HG03558 (cell line): Measurements from ENCODE around the gene CEP170.
"Not testable (repeated sequence)": the region's sequence is repeated elsewhere in the genome, so short reads cannot be mapped to it uniquely, and the experiment has no call there.

ENCODE experiments used
- ATAC-seq: cut with Tn5 transposase; IDR thresholded peaks from one replicate; pipeline ENCODE4 v1.9.1; 2021; ENCODE audit warnings: moderate number of reproducible peaks; ENCODE audit not compliant: unreplicated experiment; ENCODE audit errors: extremely low read depth

Gene CEP170

GRCh38 chr1:243236604-243237252 lies 18.4 kb downstream of the CEP170 start:
- peak; percentile 61 for ATAC-seq

DNA sequence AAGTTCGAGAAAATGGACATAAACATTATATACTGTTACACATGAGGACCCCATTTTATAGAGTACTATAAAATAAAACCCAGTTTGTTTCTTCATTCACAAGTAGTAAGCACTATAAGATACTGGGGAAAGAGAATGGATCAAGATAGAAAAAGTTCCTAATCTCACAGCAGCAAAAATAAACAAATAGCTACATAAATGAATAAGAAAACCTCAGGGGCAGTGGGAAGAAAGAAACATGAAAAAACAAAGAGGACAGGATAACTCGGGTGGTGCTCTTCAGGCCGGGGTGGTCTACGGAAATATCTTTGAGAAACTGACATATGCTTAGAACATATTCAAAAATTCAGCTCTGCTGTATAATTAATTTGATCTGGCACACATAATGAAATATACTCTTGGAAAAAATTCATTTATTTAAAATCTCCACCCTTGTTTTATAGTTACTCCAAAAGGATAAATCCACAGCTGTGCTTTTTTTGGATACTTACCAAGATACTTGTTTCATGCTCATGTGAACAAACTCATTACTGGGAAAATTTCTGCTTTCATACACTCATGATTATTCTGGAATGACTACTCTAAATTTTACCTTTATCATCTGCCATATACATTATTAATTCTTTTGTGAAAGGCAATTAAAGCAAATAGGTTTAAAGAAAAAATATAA lies 20.0 kb downstream of the CEP170 start:
- ATAC-seq: no peak

- ATAC-seq: no peak
Observed at GRCh38 chr1:243233908-243234307, 21.2 kb downstream of the CEP170 start.

- ATAC-seq: no peak
Observed at GRCh38 chr1:243230914-243231313, 24.2 kb downstream of the CEP170 start.

DNA sequence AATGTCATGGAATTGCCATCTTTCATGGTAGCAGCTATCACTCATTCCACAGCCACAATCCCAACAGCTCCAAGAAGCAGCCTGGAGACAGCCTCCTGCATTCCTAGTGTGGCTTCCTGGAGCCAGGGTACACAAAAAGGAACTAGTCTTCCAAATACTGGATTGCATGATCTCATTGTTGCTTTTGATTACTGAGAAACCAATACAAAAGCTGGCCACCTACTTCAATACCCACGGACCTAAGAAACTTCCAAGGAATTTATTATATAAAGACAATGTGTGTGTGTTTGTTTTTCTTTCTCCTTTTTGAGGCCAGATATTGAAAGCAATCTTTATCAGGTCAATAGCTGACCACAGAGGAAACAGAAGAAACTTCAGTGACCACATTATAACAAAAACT lies 25.6 kb downstream of the CEP170 start:
- no peak for ATAC-seq

GRCh38 chr1:243227622-243228021 lies 27.5 kb downstream of the CEP170 start:
- no peak for ATAC-seq

GRCh38 chr1:243218059-243218458 lies 37.0 kb downstream of the CEP170 start:
- no peak for ATAC-seq

GRCh38 chr1:243217349-243217748 lies 37.7 kb downstream of the CEP170 start:
- ATAC-seq: no peak

GRCh38 chr1:243216741-243217140 lies 38.3 kb downstream of the CEP170 start:
- no peak for ATAC-seq

DNA sequence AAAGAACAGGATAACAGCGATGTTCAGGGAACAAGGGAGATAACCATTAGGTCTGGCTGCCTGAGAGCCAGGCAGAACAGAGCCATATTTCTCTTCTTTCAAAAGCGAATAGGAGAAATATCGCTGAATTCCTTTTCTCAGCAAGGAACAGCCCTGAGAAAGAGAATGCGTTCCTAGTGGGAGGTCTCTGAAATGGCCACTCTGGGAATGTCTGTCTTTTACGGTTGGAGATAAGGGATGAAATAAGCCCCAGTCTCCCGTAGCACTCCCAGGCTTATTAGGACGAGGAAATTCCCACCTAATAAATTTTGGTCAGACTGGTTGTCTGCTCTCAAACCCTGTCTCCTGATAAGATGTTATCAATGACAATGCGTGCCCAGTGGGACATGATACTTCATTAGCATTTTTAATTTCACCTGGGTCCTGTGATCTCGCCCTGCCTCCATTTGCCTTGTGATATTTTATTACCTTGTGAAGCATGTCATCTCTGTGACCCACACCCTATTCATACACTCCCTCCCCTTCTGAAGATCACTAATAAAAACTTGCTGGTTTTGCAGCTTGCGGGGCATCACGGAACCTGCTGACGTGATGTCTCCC lies 39.7 kb downstream of the CEP170 start:
- ATAC-seq: not testable (repeated sequence)

DNA sequence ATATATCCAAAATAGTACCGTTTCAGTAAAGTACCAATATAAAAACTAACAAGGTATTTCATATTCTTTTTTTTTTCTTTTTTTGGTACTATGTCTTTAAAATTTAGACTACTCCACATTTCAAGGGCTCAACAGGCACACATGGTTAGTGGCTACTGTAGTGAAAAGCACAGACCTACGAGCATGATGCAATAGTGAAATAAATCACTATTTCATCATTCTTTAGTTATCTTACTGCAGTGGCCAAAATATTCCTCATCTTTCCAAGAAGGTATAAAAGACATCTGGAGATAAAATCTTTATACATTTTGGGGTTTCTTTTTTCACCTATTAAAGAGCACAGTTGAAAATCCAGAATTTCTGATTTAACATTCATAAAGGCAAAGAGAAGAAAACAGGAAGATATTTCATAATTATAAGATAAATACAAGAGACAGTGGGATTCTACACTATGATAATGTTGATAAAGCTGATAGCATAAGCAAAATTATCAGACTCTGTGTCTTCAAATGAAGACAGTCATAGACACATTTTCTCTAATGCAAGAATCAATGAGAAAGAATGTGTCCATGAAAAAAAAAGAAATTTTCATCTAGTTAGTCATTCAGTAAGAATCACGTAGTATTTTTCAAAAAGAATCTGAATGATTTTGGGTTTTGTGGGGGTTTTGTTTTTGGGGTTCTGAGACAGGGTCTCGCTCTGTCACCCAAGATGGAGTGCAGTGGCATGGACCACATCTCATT lies 41.9 kb downstream of the CEP170 start:
- ATAC-seq: no peak

DNA sequence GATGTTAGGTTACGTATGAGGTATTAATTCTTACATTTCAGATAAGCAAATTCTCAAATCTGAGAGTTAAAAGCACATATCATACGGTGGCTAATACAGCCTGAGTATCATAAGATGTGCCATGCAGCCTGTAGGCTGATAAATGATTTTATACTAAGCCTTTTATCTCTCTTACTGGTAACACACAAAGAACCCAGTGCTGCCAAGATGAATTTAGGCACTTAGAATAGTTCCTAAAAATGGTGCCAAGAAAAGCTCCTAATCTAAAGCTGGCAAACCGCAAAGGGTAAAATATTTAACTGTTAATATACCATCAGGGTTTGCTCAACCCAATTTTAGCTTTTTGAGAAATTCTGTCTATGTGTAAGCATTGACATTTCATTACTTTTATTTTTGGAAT lies 43.1 kb downstream of the CEP170 start:
- ATAC-seq: not testable (repeated sequence)

- ATAC-seq: not testable (repeated sequence)
Observed at GRCh38 chr1:243205026-243205501, 50.0 kb downstream of the CEP170 start.

DNA sequence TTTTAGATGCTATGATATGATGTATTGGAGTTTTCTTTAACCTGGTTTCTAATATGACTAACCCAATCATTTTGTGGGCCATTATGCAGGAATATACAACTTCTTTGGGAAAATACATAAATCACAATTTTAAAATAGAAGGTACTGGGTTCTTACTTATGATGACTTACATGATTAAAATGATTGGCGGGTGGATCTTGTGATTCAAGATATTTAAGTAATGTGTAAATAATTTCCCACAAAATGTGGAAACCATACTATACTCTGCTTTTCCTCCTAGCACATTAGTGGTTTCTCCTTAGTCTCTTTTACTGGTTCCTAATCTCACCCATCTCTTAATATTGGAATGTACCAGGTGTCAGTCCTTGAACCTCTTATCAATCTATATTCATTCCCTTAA lies 50.7 kb downstream of the CEP170 start:
- ATAC-seq: not testable (repeated sequence)

- not testable (repeated sequence) for ATAC-seq
Observed at GRCh38 chr1:243203196-243203595, 51.9 kb downstream of the CEP170 start.

GRCh38 chr1:243201316-243201715 lies 53.8 kb downstream of the CEP170 start:
- ATAC-seq: not testable (repeated sequence)

- not testable (repeated sequence) for ATAC-seq
Observed at GRCh38 chr1:243197524-243197923, 57.6 kb downstream of the CEP170 start.

GRCh38 chr1:243193330-243193729 lies 61.8 kb downstream of the CEP170 start:
- not testable (repeated sequence) for ATAC-seq

- ATAC-seq: not testable (repeated sequence)
Observed at GRCh38 chr1:243186201-243186995, 68.7 kb downstream of the CEP170 start.

DNA sequence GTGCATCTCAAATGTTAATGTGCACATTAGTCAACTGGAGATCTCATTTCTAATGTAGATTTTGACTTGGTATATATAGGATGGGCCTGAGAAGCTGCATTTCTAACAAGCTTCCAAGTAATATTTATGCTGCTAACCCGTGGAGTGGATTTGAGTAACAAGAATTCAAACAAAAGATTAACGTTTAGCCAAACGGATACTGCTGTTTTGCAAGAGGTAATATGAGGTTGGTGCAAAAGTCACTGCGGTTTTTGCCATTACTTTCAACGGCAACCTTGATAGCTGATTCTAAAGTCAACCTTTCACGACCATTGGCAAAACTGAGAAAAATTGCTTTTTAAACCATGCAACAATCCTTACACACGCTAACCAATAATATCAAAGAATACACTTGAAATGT lies 70.3 kb downstream of the CEP170 start:
- ATAC-seq: not testable (repeated sequence)
